Cardiac septum (tissue), 1 donor: ENCODE measurements around the gene BBX. TPM values are rescaled to one million over a fixed set of nuclear protein-coding genes. Genes with fewer than 3 reads are reported as not detected.

Source experiments
- DNase-seq: peaks from one replicate; pipeline ENCODE4 v3.0.0-alpha.2; 2020; ENCODE audit warnings: low spot score
- intact Hi-C: fragments of 100-400 bp; cut with DNase I; formaldehyde crosslinking; loops from one replicate; pipeline ENCODE4 v1.14.0; 2022
- total RNA-seq: library from RNA; stranded (reverse); fragmentation: NEBNext Ultra II Directional; extraction: Animal tissue kit (Norgen Biotek cat#: 25700); gene quantifications from one replicate; pipeline ENCODE4 v1.2.1, GENCODE V29; 2021
- donor health status: DM: no; HTN: no; CAD: no.

BBX gene
- total RNA-seq, 1 donor from 2014 or later: 45.3 TPM

GRCh38 chr3:107590786-107591185, 68.0 kb downstream of the BBX start:
- no peak for DNase-seq
- intact Hi-C loops: no loop called here

DNA sequence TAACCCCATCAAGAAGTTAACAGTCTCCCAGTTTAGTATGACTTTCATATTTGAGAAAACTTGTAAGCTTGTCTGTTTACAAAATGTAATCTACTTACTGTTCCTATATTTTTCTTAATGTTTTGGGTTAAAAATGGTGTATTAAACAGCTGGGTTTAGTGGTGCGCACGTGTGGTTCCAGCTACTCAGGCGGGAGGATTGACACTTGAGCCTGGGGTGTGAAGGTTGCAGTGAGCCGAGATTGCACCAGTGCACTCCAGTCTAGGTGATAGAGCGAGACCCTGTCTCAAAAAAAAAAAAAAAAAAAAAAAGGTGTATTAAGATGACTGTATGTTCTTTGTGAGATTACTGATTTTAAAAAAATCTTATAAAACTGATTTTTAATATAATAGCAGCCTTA, 69.3 kb downstream of the BBX start:
- no peak for DNase-seq
- intact Hi-C loops: no loop called here

DNA sequence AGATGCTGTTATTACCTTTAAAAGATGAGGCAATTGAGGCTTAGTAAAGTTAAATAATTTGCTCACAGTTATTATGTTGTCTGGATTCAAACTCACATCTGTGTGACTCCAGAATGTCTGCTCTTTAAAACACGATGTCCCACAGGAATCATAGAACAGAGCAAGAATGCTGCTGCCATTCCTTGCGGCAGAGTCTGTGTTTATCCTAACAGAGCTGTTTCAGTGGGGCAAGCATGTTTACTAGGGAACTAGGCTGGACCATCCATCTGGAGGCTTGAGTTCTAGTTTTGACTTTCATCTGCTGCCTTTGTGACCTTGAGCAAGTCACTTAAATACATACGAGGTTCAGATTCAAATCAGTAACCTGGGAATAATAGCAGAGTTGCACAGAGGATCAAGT, 72.1 kb downstream of the BBX start:
- intact Hi-C loops: no loop called here

DNA sequence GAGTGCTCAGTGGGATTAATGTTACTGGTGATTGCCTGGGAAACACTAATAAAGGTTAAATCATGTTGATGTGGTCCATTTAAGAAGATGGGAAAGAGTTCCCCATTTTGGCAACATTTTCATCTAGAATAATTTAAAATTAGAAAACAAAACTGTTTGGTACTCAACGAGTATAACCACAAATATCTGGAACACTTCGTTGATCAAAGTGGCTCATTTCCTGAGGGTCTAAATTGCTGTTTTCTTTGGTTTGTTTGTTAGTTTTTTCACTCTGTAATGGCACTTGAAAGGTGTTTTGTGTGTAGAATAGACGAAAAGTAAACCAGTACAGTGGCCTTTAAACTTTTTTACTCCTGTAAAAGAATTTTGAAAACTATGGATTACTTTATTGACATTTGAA, 73.9 kb downstream of the BBX start:
- intact Hi-C loops: no loop called here
- no peak for DNase-seq

More for the DNA sequence above, 72.1 kb downstream of the BBX start:
- DNase-seq: no peak

DNA sequence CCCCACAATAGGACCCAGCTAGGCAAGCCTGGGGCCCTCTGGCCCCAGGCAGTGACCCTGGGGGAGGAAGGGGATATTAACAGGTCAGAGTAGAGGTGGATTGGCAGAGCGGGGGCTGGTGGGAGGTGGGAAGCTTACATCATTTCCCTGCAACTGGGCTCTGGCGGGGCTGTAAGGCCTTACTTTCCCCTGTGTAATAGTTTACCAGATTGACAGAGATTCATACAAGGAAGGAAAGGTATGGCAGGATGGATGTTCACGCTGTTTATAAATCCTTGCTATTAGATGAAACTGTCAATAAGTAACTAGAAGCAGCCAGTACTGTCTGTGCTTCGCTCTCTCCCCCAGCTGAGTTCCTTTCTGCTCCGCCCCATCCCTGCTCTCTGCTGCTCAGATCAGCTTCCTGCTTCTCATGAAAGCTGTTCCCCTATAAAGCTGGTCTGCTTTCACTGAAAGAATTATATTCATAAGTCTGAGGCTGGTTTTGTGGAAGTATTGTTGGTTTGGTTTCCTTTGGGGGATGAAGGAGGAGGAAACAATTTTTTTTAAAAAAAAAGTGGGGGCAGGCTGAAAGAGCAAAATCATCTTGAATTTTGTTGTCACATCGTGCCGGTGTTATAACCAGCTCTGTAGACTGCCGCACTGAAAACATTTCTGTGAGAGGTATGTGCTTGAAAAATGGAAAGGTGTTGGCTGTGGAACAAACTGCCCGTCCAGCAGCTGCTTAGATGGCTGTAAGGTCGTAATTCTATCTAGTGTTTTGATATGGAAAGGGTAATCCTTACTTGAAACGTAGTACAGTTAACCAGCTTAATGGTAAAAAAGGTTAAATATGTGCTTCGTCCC, 76.4 kb downstream of the BBX start:
- intact Hi-C loops: loop anchor here (2.0 kb wide), 2 partner anchors 74 to 168 kb away; no protein-coding TSS in a partner anchor

GRCh38 chr3:107599772-107600145, 77.0 kb downstream of the BBX start:
- intact Hi-C loops: loop anchor here (2.0 kb wide), 2 partner anchors 75 to 169 kb away; no protein-coding TSS in a partner anchor

More for the DNA sequence above, 76.4 kb downstream of the BBX start:
- DNase-seq: no peak

DNA sequence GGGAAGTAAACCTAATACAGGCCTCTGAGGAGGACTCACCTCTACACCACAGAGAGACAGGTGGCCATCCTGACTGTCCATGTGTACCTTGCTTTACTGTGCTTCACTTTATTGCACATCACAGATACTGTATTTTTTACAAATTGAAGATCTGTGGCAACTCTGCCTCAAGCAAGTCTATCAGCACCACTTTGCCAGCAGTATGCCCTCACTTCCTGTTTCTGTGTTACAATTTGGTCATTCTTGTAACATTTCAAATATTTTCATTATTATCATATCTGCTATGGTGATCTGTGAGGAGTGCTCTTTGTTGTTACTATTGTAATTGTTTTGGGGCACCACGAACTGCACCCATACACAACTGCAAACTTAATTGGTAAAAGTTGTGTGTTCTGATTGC, 78.0 kb downstream of the BBX start:
- intact Hi-C loops: no loop called here
- DNase-seq: no peak

More at GRCh38 chr3:107599772-107600145, 77.0 kb downstream of the BBX start:
- no peak for DNase-seq

DNA sequence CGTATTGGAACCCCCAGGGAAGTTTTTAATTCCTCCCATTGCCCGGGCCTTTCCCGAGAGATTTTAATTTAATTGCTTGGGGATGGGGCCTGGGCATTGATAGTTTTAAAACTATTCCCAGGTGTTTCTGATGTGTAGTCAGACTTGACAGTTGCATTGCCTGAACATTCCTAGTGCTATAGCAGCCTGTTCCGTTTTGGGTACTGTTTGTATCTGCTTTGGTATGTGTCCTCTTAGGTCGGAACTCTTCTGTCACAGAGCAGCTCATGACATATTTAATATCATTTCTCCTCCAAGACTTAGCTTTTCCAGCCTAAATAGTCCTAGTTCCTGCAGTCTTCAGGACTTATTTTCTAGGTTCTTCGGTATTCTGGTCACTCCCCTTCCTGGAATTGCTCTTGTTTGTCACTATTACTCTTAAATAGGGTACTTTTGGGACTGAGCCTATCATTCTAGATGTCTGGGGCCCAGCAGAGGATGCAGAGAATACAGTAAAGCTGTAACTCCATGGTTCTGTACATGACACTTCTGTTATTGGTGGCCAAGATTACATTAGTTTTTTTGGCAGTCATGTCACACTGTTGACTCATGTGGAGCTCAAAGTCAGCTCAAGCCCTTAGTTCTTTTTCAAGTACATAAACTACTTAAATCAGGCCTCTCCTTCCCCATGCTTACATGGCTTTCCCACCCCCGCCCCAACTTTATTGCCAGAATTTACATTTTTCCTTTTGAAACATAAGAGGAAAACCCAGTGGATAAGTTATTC, 81.5 kb downstream of the BBX start:
- DNase-seq: no peak
- intact Hi-C loops: no loop called here

DNA sequence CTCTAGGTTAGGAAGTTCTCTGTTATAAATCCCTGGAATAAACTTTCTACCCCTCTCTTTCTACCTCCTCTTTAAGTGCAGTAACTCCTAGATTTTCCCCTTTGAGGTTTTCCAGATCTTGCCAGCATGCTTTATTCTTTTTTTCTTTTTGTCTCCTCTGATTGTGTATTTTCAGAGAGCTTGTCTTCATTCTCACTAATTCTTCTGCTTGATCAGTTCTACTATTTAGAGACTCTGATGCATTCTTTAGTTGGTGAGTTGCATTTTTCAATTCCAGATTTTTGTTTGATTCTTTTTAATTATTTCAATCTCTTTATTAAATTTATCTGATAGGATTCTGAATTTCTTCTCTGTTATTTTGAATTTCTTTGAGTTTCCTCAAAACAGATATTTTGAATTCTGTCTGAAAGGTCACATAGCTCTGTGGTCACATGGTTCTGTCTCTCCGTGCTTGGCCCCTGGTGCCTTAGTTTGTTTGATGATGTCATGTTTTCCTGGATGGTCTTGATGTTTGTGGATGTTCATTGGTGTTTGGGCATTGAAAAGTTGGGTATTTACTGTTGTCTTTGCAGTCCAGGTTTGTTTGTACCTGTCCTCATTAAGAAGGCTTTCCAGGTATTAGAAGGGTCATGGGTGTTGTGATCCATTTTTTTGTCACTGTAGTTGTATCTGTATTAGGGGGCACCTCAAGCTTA, 89.2 kb downstream of the BBX start:
- no peak for DNase-seq
- intact Hi-C loops: no loop called here

DNA sequence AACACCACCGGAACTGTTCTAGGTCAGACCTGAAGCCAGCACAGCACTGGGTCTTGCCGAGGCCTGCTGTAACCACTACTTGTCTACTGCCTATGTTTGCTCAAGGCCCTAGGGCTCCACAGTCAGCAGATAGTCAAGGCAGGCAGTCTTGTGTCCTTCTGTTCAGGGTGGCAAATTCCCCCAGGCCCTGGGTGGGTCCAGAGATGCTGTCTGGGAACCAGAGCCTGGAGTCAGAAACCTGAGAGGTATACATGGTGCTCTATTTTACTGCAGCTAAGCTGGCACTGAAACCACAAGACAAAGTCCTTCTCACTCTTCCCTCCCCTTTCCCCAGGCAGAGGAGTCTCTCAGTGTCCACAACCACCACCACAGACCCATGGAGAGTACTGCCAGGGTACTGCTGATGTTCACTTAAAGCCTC, 89.9 kb downstream of the BBX start:
- intact Hi-C loops: no loop called here
- no peak for DNase-seq

DNA sequence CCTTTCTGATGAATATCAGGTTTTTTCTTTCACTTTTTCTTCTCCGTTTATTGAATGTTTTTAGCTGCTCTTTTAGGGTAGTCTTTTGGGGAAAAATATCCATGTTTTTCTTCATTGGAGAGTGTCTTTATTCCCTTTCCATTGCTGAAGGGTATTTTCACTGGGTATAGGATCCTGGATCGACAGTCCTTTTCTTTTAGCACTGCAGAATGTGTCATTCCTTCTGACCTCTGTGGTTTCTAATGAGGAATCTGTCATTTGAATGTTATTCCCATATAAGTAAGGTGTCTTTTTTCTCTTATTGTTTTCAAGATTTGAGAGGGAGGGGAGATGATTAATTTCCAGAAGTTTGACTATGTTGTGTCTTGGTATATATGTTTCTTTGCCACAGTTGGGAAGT, 96.8 kb downstream of the BBX start:
- no peak for DNase-seq
- intact Hi-C loops: no loop called here

DNA sequence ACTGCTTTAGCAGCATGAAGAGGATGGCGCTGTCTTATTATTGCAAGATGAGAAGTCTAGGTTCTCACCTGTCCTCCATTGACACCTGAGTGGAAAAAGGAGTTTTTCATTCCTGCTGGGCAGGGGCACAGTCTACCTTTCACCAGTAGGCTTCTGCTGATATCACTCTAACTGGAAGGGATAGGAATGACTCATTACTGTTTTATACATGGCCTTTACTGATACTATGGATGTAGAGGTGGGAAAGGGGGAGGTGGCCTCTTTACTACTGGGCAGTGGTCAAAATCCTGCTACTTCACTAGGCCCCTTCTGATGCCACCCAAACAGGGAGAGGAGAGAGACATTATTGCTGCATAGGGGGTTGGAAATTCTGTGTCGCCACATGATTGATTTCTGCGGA, 97.8 kb downstream of the BBX start:
- DNase-seq: no peak
- intact Hi-C loops: no loop called here

GRCh38 chr3:107621465-107621864, 98.7 kb downstream of the BBX start:
- intact Hi-C loops: no loop called here
- DNase-seq: no peak

DNA sequence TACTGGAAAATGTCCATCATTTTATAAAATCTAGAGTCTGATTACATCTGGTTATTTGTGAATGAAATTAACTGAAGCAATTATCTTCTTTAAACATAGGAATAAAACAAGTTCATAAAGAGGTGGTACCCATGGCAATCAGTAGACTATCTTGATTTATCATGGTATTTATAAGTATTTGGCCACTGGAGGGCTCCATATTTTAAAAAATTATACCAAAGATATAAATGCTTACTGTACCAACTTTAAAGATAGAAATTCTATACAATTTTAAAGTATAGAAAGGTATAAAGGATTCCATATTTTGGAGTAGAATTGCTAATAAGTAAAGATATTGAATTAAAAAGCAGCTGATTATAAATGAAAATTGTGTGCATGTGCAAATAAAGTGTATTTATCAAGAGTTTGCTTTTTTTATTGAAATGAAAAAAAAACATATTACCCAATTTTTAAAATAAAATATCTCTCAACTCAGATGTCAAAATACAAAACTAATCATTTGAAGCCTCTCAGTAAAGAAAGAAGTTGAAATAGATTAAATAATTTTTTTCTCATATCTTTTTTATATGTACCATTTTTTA, 105.3 kb downstream of the BBX start:
- DNase-seq: no peak
- intact Hi-C loops: no loop called here

- intact Hi-C loops: no loop called here
- no peak for DNase-seq
Observed at GRCh38 chr3:107629566-107629965, 106.8 kb downstream of the BBX start.

DNA sequence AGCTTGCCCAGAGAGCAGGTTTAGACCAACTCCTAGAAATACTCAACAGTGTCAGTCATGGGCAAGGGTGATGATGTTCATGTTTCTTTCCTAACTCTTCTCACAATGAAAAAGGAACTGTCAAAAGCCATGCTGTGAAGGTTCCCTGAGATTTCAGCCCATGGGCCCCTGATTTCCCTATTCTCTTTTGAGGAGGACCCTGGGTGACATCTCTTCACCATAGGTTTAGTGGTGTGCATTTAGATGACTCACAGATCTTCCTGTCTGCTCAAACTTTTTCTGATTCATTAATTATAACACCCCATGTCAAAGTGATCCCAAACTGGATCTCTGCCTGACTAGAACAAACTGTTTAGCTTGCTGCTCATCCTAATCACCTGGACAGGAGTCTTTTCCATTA, 108.0 kb downstream of the BBX start:
- DNase-seq: no peak

GRCh38 chr3:107632576-107632975, 109.8 kb downstream of the BBX start:
- intact Hi-C loops: no loop called here

More for the DNA sequence above, 108.0 kb downstream of the BBX start:
- intact Hi-C loops: no loop called here

GRCh38 chr3:107633327-107634098, 110.8 kb downstream of the BBX start:
- intact Hi-C loops: no loop called here
- DNase-seq: no peak

More at GRCh38 chr3:107632576-107632975, 109.8 kb downstream of the BBX start:
- no peak for DNase-seq

DNA sequence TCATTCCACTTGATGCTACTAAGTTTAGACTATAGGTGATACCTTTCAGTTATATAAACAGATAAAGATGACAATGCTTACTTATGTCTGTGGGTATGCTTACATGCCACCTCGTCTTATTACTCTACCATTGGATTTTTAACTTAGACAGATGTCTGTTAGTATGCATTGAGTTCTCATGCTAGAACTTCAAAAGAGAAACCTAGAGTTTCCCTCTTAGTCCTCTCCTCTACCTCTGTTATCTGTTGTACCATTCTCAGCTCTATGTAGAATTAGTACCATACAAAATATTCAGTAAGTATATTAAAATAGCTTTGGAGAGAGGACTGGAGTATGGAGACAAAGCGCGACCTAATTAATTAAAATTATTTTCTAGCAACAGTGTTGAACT, 111.3 kb downstream of the BBX start:
- intact Hi-C loops: no loop called here

More for the DNA sequence above, 111.3 kb downstream of the BBX start:
- no peak for DNase-seq
